ENCODE data around the gene HMX2. TPM values are rescaled to one million over a fixed set of nuclear protein-coding genes. Genes with fewer than 3 reads are reported as not detected.

HMX2 gene
- total and polyA plus RNA-seq, 2 of the 8 experiments (the other 6 are each of a cell fraction or from before 2014, with no cell fraction given) = 2.0 to 2.7 TPM

DNA sequence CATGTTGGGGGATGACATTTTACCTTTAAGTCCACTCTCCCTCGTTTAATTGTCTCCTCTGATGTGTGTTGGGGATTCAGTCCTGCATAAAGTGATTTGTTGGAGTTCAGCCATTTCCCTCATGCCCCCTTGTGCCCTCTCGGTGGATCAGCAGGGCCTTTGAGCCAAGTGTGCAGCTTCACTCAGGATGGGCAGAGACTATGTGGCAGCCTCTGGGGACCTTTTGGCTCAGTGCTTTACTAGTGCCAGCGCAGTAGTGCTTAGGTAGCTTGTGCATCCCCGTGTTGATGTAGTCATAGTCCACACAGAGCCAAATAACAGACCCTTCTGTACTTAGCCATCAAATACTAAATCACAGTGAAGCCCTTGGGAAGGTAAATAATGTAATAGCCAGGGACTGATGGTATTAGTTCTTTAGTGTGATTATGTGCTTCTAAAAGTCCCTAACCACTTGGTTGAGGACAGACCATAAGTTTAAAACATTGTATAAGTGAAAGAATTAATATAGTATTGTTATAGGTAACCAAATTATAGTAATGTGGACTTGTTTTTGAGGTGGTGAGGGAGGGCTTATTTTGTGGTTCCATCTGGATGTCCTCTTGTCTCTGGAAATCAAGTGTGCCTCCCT lies 17.6 kb downstream of the HMX2 start:
- Histone ChIP-seq H2AFZ (ENCODE audit: low read length) (no peak overlapping the region), H2BK12ac (ENCODE audit: low read depth, low read length) (no peak overlapping the region), H4K20me1 (replicated peaks in 1 of 2; ENCODE audit: control insufficient read depth in 1 of 2, insufficient read depth in 2 of 2, low read length in 2 of 2) (peaks cover 6 to 17% of the 10 kb centered on the region in 2 experiments), H3K56ac (replicated peaks; ENCODE audit: insufficient read length, low read depth, low read length) (no peak overlapping the region), H3K9ac (replicated peaks in 1 of 4; ENCODE audit: extremely low read depth in 1 of 4, low read depth in 3 of 4, low read length in 3 of 4) (no peak overlapping the region), H3K79me1 (ENCODE audit: low read depth, low read length) (no peaks in the 10 kb centered on the region), H3K9me3 (ENCODE audit: insufficient read depth in 2 of 2, low read depth in 1 of 2, low read length in 1 of 2) (no peaks in the 10 kb centered on the region), H2BK5ac (ENCODE audit: low read depth, low read length) (no peak overlapping the region), H2BK120ac (replicated peaks; ENCODE audit: low read depth, low read length) (no peak overlapping the region), H3K27ac (ENCODE audit: low read depth, low read length) (no peak overlapping the region), H4K91ac (replicated peaks; ENCODE audit: insufficient read length, low read length) (no peak overlapping the region), H3K4ac (replicated peaks; ENCODE audit: insufficient read length, low read depth, low read length) (no peak overlapping the region), H3K18ac (ENCODE audit: extremely low read depth, low read length) (no peak overlapping the region), H3K4me1 (replicated peaks in 1 of 4; ENCODE audit: control insufficient read depth in 3 of 4, insufficient read depth in 4 of 4, low read length in 3 of 4) (no peaks in the 10 kb centered on the region), H3K4me3 (ENCODE audit: extremely low read depth in 1 of 4, insufficient read depth in 2 of 4, low read depth in 3 of 4, low read length in 4 of 4) (no peak overlapping the region), H2BK15ac (ENCODE audit: low read length) (no peak overlapping the region), H4K5ac (ENCODE audit: insufficient read length, low read depth, low read length) (no peak overlapping the region), H3K23ac (ENCODE audit: insufficient read length) (no peak overlapping the region), H3K79me2 (ENCODE audit: control insufficient read depth in 1 of 2, insufficient read depth in 2 of 2, low read length in 2 of 2) (peaks cover 0 to 56% of the 10 kb centered on the region in 2 experiments; a peak in 2 of 4 replicates), H3K36me3 (ENCODE audit: control insufficient read depth in 2 of 4, insufficient read depth in 4 of 4, low read length in 3 of 4) (peaks cover 18 to 77% (median 48%) of the 10 kb centered on the region in 4 experiments), H4K8ac (ENCODE audit: extremely low read depth, insufficient read depth, low read length) (no peak overlapping the region), H3K4me2 (ENCODE audit: insufficient read depth in 1 of 2, low read depth in 2 of 2, low read length in 2 of 2) (no peak overlapping the region), H3K14ac (ENCODE audit: insufficient read length) (no peak overlapping the region), H2AK5ac (ENCODE audit: low read depth, low read length) (no peak overlapping the region), H3K23me2 (ENCODE audit: low read depth, low read length) (no peaks in the 10 kb centered on the region), H2BK20ac (ENCODE audit: low read length) (no peak overlapping the region), H3K27me3 (replicated peaks in 1 of 4; ENCODE audit: control insufficient read depth in 3 of 4, extremely low read depth in 1 of 4, insufficient read depth in 3 of 4, low read length in 3 of 4) (no peaks in the 10 kb centered on the region)
- CTCF ChIA-PET (ENCODE audit: partially characterized antibody) = interaction anchor here (0.9 to 3.2 kb wide), 9 partner anchors 9 to 122 kb away, joined by 3 to 13 read pairs (median 4); no protein-coding TSS in a partner anchor
- POLR2A ChIA-PET (ENCODE audit: partially characterized antibody) = interaction anchor here (1.1 to 3.2 kb wide), 2 partner anchors 11 to 15 kb away, joined by 3 to 22 read pairs; partner anchors contain the start of gene BUB3
- 85% methylated on average over 4 of the region's 4 CpGs; no CpG with 5 or more reads in 1 of the 2 experiments for WGBS, 2 experiments (ENCODE audit: extremely low coverage in 1 of 2, insufficient coverage in 1 of 2, insufficient read length in 1 of 2, insufficient replicate concordance in 2 of 2, low coverage in 1 of 2, low lambda C conversion rate in 2 of 2, missing lambda C conversion rate in 1 of 2)
- FAIRE-seq (no peak), DNase-seq (ENCODE audit: low read depth in 1 of 2, low spot score in 2 of 2) (no peak)
- TF ChIP-seq CEBPB (IDR thresholded peaks at IDR 0.05; ENCODE audit: low read depth, low read length) (no peak), HDAC6 (IDR thresholded peaks at IDR 0.05; ENCODE audit: low read depth, low read length) (no peak), RAD21 (IDR thresholded peaks at IDR 0.05 in 1 of 2, conservative IDR thresholded peaks at IDR 0.05 in 1 of 2; ENCODE audit: low read depth in 2 of 2, low read length in 2 of 2) (peak; percentile 34 to 40), SP2 (IDR thresholded peaks at IDR 0.05; ENCODE audit: low read length) (no peak), POLR2AphosphoS5 (IDR thresholded peaks at IDR 0.05; ENCODE audit: low read depth, low read length) (0 out of 2 replicates have a peak, but pooled peaks have one; percentile 50), POU5F1 (IDR thresholded peaks at IDR 0.05; ENCODE audit: low read depth, low read length) (no peak), SAP30 (IDR thresholded peaks at IDR 0.05; ENCODE audit: insufficient read depth, insufficient replicate concordance, low read length) (no peak), MAFK (IDR thresholded peaks at IDR 0.05; ENCODE audit: low read depth, low read length) (no peak), JUN (IDR thresholded peaks at IDR 0.05; ENCODE audit: low read depth, low read length) (no peak), RBBP5 (IDR thresholded peaks at IDR 0.05; ENCODE audit: borderline replicate concordance, low read depth, low read length) (no peak), SRF (IDR thresholded peaks at IDR 0.05; ENCODE audit: low read depth, low read length) (no peak), CREB1 (IDR thresholded peaks at IDR 0.05) (no peak)
- TF ChIP-seq, protein P1, sequence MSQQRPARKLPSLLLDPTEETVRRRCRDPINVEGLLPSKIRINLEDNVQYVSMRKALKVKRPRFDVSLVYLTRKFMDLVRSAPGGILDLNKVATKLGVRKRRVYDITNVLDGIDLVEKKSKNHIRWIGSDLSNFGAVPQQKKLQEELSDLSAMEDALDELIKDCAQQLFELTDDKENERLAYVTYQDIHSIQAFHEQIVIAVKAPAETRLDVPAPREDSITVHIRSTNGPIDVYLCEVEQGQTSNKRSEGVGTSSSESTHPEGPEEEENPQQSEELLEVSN (IDR thresholded peaks at IDR 0.05) = no peak
